HepG2 (cell line): Measurements from ENCODE around the gene SNX15. TPM values are rescaled to one million over a fixed set of nuclear protein-coding genes. Genes with fewer than 3 reads are reported as not detected.

Experiments
- FOXK2 ChIP-seq: fragments of 450-650 bp; IDR thresholded peaks from 2 replicates; pipeline ENCODE4 v1.6.1; 2016
- JUND ChIP-seq: sonication (generic); formaldehyde crosslinking; IDR thresholded peaks from 2 replicates; pipeline ENCODE4 v1.8.0; 2022; ENCODE audit warnings: mild to moderate bottlenecking, missing genetic modification reagents
- TBP ChIP-seq: sonication (generic); formaldehyde crosslinking; IDR thresholded peaks from 2 replicates; pipeline ENCODE4 v1.5.0; 2020; ENCODE audit warnings: missing genetic modification reagents
- TCF7L2 ChIP-seq: IDR thresholded peaks from 2 replicates; pipeline ENCODE4 v1.6.1; 2011; ENCODE audit warnings: mild to moderate bottlenecking, low read depth, low read length, moderate library complexity
- XRCC5 ChIP-seq: fragments of 200-400 bp; formaldehyde crosslinking; optimal IDR thresholded peaks from 2 replicates; pipeline ENCODE3; 2017; ENCODE audit warnings: mild to moderate bottlenecking, low read length
- ZNF383 ChIP-seq: sonication (generic); formaldehyde crosslinking; IDR thresholded peaks from 2 replicates; pipeline ENCODE4 v1.4.0; 2020; ENCODE audit warnings: missing genetic modification reagents, mild to moderate bottlenecking, borderline replicate concordance
- ZSCAN21 ChIP-seq: sonication (generic); formaldehyde crosslinking; IDR thresholded peaks from 2 replicates; pipeline ENCODE4 v1.8.0; 2022; ENCODE audit warnings: mild to moderate bottlenecking, missing genetic modification reagents, moderate library complexity, borderline replicate concordance
- polyA plus RNA-seq, 8 experiments: library from polyadenylated mRNA; depleted of rRNA in 3 of 8; stranded (reverse) in 7 of 8; unstranded in 1 of 8; fragments of >200 nt; fragmentation: Illumina TruSeq in 4 of 8; extraction: Trizol in 4 of 8; gene quantifications; 2 replicates each; pipeline versions ENCODE4 v1.2.1 to v1.2.3, GENCODE V29; 2011 to 2016; ENCODE audit warnings: low read depth in 4 of 8, missing spikeins in 1 of 8, mixed read lengths in 1 of 8; ENCODE audit not compliant: insufficient read depth in 1 of 8
- total RNA-seq, 5 experiments: library from RNA; depleted of rRNA; stranded (reverse); fragments of >200 nt; fragmentation: Illumina TruSeq; extraction: Trizol; gene quantifications; 2 replicates each; pipeline ENCODE4 v1.2.3, GENCODE V29; 2016; ENCODE audit warnings: low read depth in 1 of 5
- TF ChIP-seq, protein P1 (sequence below): sonication (generic); formaldehyde crosslinking; conservative IDR thresholded peaks from 2 replicates; pipeline ENCODE4 v1.8.0; 2022; ENCODE audit warnings: low read depth, missing genetic modification reagents
- TF ChIP-seq, protein P2 (sequence below): IDR thresholded peaks from 2 replicates; pipeline ENCODE4 v1.6.1; 2016; ENCODE audit warnings: low read depth
- TF ChIP-seq, protein P3 (sequence below): sonication (generic); formaldehyde crosslinking; conservative IDR thresholded peaks from 2 replicates; pipeline ENCODE4 v1.8.0; 2022; ENCODE audit warnings: missing genetic modification reagents
- TF ChIP-seq, protein P4 (sequence below): sonication (generic); formaldehyde crosslinking; IDR thresholded peaks from 2 replicates; pipeline ENCODE4 v1.8.0; 2022; ENCODE audit warnings: missing genetic modification reagents, mild to moderate bottlenecking, moderate library complexity, borderline replicate concordance
- TF ChIP-seq, protein P5 (sequence below): sonication (generic); formaldehyde crosslinking; IDR thresholded peaks from 2 replicates; pipeline ENCODE4 v1.5.1; 2020; ENCODE audit warnings: missing genetic modification reagents, mild to moderate bottlenecking, borderline replicate concordance
- TF ChIP-seq, protein P6 (sequence below): IDR thresholded peaks from 2 replicates; pipeline ENCODE4 v1.6.1; 2016; ENCODE audit warnings: mild to moderate bottlenecking, missing biosample characterization, missing genetic modification reagents
- TF ChIP-seq, protein P7 (sequence below): sonication (generic); formaldehyde crosslinking; IDR thresholded peaks from 2 replicates; pipeline ENCODE4 v1.8.1; 2022; ENCODE audit warnings: low read depth, mild to moderate bottlenecking, missing genetic modification reagents

Gene SNX15
- total and polyA plus RNA-seq, 2 of the 13 experiments (the other 11 are each of a cell fraction or from before 2014, with no cell fraction given) = 19.1 to 22.6 TPM

DNA sequence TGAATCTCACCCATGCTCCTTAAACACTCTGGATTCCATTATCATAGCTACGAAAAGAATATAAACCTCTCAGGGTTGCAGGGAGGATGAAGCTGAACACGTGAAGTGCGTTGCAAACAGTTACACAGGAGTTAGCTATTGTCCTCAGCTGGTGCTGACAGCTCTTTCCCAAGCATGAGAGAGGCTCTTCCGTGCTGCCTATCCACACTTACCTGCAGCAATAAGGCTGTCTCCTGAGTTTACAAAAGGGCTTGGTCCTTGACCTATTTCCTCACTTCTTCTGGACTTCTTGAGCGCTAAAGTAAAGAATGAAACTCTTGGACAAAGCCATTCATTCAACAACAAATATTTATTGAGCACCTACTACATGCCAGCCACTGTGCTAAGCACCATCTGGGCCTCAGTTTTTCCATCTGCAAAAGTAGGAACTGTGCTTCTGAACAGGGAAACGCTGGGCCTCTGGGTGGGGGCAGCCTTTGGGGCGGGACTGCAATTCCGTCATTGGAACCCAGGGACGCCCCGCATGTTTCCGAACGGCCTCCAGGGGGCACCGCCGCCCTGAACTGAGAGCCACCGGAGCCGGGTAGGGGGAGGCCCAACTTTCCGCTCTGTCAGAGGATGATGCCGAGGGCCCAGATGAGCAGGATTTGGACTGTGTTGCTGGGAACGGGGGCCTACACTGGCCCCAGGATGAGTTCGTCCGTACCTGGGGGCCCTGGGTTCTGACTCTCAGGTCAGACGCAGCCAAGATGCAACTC lies 13.9 kb upstream of the SNX15 start (continued):
- TF ChIP-seq, protein P1, sequence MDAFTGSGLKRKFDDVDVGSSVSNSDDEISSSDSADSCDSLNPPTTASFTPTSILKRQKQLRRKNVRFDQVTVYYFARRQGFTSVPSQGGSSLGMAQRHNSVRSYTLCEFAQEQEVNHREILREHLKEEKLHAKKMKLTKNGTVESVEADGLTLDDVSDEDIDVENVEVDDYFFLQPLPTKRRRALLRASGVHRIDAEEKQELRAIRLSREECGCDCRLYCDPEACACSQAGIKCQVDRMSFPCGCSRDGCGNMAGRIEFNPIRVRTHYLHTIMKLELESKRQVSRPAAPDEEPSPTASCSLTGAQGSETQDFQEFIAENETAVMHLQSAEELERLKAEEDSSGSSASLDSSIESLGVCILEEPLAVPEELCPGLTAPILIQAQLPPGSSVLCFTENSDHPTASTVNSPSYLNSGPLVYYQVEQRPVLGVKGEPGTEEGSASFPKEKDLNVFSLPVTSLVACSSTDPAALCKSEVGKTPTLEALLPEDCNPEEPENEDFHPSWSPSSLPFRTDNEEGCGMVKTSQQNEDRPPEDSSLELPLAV (CRISPR knock-in tag) = no peak
- TF ChIP-seq TBP (no peak), XRCC5 (peak; percentile 58), FOXK2 (no peak), JUND (no peak), ZNF383 (no peak), ZSCAN21 (CRISPR knock-in tag) (peak; percentile 92), TCF7L2 (no peak)
- TF ChIP-seq, protein P2, sequence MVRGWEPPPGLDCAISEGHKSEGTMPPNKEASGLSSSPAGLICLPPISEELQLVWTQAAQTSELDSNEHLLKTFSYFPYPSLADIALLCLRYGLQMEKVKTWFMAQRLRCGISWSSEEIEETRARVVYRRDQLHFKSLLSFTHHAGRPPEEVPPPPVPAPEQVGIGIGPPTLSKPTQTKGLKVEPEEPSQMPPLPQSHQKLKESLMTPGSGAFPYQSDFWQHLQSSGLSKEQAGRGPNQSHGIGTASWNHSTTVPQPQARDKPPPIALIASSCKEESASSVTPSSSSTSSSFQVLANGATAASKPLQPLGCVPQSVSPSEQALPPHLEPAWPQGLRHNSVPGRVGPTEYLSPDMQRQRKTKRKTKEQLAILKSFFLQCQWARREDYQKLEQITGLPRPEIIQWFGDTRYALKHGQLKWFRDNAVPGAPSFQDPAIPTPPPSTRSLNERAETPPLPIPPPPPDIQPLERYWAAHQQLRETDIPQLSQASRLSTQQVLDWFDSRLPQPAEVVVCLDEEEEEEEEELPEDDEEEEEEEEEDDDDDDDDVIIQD (CRISPR knock-in tag) = no peak; the same call in 1 of the 2 replicates
- TF ChIP-seq, protein P3, sequence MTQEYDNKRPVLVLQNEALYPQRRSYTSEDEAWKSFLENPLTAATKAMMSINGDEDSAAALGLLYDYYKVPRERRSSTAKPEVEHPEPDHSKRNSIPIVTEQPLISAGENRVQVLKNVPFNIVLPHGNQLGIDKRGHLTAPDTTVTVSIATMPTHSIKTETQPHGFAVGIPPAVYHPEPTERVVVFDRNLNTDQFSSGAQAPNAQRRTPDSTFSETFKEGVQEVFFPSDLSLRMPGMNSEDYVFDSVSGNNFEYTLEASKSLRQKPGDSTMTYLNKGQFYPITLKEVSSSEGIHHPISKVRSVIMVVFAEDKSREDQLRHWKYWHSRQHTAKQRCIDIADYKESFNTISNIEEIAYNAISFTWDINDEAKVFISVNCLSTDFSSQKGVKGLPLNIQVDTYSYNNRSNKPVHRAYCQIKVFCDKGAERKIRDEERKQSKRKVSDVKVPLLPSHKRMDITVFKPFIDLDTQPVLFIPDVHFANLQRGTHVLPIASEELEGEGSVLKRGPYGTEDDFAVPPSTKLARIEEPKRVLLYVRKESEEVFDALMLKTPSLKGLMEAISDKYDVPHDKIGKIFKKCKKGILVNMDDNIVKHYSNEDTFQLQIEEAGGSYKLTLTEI (CRISPR knock-in tag) = no peak
- TF ChIP-seq, protein P4, sequence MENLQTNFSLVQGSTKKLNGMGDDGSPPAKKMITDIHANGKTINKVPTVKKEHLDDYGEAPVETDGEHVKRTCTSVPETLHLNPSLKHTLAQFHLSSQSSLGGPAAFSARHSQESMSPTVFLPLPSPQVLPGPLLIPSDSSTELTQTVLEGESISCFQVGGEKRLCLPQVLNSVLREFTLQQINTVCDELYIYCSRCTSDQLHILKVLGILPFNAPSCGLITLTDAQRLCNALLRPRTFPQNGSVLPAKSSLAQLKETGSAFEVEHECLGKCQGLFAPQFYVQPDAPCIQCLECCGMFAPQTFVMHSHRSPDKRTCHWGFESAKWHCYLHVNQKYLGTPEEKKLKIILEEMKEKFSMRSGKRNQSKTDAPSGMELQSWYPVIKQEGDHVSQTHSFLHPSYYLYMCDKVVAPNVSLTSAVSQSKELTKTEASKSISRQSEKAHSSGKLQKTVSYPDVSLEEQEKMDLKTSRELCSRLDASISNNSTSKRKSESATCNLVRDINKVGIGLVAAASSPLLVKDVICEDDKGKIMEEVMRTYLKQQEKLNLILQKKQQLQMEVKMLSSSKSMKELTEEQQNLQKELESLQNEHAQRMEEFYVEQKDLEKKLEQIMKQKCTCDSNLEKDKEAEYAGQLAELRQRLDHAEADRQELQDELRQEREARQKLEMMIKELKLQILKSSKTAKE (CRISPR knock-in tag) = no peak
- TF ChIP-seq, protein P5, sequence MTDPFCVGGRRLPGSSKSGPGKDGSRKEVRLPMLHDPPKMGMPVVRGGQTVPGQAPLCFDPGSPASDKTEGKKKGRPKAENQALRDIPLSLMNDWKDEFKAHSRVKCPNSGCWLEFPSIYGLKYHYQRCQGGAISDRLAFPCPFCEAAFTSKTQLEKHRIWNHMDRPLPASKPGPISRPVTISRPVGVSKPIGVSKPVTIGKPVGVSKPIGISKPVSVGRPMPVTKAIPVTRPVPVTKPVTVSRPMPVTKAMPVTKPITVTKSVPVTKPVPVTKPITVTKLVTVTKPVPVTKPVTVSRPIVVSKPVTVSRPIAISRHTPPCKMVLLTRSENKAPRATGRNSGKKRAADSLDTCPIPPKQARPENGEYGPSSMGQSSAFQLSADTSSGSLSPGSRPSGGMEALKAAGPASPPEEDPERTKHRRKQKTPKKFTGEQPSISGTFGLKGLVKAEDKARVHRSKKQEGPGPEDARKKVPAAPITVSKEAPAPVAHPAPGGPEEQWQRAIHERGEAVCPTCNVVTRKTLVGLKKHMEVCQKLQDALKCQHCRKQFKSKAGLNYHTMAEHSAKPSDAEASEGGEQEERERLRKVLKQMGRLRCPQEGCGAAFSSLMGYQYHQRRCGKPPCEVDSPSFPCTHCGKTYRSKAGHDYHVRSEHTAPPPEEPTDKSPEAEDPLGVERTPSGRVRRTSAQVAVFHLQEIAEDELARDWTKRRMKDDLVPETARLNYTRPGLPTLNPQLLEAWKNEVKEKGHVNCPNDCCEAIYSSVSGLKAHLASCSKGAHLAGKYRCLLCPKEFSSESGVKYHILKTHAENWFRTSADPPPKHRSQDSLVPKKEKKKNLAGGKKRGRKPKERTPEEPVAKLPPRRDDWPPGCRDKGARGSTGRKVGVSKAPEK (CRISPR knock-in tag) = no peak
- TF ChIP-seq, protein P6, sequence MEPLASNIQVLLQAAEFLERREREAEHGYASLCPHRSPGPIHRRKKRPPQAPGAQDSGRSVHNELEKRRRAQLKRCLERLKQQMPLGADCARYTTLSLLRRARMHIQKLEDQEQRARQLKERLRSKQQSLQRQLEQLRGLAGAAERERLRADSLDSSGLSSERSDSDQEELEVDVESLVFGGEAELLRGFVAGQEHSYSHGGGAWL (CRISPR knock-in tag) = no peak
- TF ChIP-seq, protein P7, sequence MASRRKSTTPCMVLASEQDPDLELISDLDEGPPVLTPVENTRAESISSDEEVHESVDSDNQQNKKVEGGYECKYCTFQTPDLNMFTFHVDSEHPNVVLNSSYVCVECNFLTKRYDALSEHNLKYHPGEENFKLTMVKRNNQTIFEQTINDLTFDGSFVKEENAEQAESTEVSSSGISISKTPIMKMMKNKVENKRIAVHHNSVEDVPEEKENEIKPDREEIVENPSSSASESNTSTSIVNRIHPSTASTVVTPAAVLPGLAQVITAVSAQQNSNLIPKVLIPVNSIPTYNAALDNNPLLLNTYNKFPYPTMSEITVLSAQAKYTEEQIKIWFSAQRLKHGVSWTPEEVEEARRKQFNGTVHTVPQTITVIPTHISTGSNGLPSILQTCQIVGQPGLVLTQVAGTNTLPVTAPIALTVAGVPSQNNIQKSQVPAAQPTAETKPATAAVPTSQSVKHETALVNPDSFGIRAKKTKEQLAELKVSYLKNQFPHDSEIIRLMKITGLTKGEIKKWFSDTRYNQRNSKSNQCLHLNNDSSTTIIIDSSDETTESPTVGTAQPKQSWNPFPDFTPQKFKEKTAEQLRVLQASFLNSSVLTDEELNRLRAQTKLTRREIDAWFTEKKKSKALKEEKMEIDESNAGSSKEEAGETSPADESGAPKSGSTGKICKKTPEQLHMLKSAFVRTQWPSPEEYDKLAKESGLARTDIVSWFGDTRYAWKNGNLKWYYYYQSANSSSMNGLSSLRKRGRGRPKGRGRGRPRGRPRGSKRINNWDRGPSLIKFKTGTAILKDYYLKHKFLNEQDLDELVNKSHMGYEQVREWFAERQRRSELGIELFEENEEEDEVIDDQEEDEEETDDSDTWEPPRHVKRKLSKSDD (CRISPR knock-in tag) = no peak; the same call in 1 of the 2 replicates
